Measurements from ENCODE around the gene MDFIC.

The MDFIC gene

GRCh38 chr7:114953724-114954123 is 31.8 kb downstream of the MDFIC start:
- DNase-seq (ENCODE audit: low read depth) = no peak

GRCh38 chr7:114956702-114957101 is 34.8 kb downstream of the MDFIC start:
- DNase-seq (ENCODE audit: low read depth) = no peak

DNA sequence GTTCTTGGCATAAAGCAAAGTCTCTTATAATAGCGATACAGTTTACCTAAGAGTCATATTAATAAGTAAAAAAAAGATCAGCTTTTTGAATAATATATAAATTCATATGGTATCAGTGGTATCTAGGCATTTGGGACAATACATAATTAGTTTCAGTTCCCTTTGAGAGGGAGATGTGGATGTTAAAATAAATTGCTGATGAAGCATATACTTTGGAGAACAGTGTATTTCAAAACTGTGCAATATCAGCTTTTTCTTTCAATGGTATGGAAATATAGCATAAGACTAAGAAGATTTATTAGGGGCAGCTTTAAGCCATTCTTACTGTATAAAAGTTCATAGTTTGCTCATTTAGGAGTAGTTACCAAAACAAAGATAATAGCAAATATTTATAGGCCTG is 35.5 kb downstream of the MDFIC start:
- no peak for DNase-seq (ENCODE audit: low read depth)

GRCh38 chr7:114959931-114960330 is 38.0 kb downstream of the MDFIC start:
- DNase-seq (ENCODE audit: low read depth) = no peak

DNA sequence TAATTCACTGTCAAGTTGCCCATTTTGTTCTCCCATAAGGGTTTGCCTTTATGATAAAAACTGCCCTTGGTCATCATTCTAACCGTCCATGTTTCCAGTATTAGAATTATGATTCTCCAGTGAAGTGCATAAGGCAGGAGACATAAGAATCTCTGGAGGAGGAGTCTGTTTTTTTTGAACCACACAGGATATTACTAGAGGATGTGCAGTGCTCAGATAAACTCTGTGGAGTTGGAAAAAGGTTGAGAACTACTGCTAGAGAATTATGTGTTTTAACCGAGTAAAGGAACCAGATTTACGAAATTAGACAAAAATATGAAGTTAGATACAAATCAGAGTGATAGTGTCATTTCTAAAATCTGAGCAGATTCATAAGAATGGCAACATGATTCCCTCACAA is 40.5 kb downstream of the MDFIC start:
- DNase-seq (ENCODE audit: low read depth) = no peak

GRCh38 chr7:114966156-114966555 is 44.3 kb downstream of the MDFIC start:
- no peak for DNase-seq (ENCODE audit: low read depth)

GRCh38 chr7:114969096-114969495 is 47.2 kb downstream of the MDFIC start:
- no peak for DNase-seq (ENCODE audit: low read depth)

DNA sequence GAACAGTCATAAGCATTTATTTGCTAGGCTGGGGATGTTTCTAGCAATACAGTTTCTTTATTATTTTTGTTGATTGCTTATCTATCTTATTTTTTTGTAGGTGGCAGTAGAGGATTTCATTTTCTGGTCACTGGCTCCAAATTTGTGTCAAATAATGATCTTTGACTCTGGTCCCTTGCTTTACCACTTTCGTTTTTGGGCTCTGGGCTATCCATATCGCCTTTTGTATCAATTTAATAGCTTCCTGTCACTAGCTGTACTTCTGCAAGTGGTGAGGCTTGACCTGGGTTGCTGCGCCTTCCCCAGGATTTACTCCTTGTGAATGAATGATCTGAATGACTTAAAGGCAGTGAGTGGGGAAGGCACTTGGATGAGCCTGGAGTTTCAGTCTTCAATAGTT is 48.4 kb downstream of the MDFIC start:
- no peak for DNase-seq (ENCODE audit: low read depth)

DNA sequence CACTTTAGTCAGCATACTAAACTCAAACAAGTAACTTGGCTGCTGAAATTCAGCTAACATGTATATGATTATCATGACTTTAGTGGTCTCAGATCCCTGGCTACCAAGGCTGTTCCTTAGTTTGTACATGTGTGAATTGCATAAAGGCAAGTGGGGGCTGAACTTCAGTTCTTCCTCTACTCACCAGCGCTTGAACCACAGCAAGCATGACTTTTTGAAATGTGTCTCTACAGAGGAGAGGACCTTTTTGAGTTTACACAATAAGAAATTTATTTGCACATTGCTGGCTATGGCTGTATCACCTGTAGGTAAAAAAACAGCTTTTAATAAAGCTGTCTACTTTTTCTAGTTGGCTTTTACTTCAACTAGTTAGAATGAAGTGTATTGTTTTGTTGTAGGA is 48.8 kb downstream of the MDFIC start:
- DNase-seq (ENCODE audit: low read depth) = no peak

DNA sequence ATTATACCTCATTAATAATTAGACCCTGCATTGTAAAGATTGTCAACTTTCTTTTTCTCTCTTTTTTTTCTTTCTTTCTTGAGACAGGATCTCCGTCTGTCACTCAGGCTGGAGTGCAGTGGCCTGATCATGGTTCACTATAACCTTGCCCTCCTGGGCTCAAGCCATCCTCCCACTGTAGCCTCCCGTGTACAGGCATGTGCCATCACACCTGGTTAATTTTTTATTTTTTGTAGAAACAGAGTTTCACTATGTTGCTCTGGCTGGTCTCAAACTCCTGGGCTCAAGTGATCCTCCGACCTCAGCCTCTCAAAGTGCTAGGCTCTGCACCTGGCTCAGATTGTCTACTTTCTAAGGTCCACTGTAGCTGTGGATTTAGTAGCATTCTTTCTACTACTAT is 50.7 kb downstream of the MDFIC start:
- no peak for DNase-seq (ENCODE audit: low read depth)

GRCh38 chr7:114973147-114973546 is 51.3 kb downstream of the MDFIC start:
- DNase-seq (ENCODE audit: low read depth) = no peak

DNA sequence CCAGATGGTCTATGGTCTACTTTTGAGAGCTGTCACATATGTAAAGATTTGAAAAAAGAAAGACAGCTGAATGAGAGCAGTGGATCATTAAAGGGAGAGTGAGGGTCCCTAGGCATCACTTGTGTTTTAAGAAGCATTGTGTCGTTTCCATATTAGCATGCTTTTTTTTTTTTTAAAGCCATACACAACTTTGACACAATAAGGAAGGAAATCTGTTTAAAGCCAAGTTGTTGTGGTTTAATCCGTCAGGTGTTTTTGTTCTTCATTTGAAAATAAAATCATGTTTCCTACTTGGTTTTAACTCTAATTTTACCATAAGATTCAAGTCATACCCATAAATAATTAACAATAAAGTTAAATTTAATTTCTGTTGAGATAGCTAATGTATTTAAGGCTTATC is 53.5 kb downstream of the MDFIC start:
- DNase-seq (ENCODE audit: low read depth) = no peak

GRCh38 chr7:114976666-114977065 is 54.8 kb downstream of the MDFIC start:
- DNase-seq (ENCODE audit: low read depth) = no peak

DNA sequence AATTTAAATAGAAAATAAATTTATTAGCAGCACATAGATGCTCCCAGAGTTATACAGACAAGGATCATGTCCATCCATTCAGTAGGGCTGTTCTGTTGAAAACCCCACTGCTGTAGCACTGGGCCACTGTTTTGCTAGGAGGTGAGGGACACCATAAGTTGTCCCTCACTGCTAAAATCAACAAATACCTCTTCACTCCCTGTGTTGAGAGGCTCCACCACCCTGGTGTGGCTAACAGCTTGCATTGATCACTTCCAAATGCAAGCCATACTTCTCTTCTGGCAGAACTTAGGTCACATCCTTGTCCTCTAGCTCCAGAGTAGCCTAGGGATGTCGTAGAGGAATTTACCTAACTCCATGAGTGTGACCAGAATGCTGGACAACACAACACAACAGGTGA is 55.4 kb downstream of the MDFIC start:
- no peak for DNase-seq (ENCODE audit: low read depth)

DNA sequence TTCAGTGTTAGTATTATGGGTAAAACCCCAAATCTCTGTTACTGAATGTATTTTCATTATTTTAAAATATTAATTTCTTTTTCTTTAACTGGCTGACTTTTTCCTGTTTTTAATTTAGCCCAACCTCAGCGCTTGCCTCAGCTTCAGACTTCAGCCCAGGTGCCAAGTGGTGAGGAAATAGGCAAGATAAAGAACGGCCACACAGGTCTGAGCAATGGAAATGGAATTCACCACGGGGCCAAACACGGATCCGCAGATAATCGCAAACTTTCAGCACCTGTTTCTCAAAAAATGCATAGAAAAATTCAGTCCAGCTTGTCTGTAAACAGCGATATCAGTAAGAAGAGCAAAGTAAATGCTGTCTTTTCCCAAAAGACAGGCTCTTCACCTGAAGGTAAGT is 57.5 kb downstream of the MDFIC start:
- no peak for DNase-seq (ENCODE audit: low read depth)

GRCh38 chr7:114979803-114980507 is 58.1 kb downstream of the MDFIC start:
- no peak for DNase-seq (ENCODE audit: low read depth)

GRCh38 chr7:114981323-114981722 is 59.4 kb downstream of the MDFIC start:
- no peak for DNase-seq (ENCODE audit: low read depth)

- no peak for DNase-seq (ENCODE audit: low read depth)
Measured at GRCh38 chr7:114985116-114985715, 63.3 kb downstream of the MDFIC start.

DNA sequence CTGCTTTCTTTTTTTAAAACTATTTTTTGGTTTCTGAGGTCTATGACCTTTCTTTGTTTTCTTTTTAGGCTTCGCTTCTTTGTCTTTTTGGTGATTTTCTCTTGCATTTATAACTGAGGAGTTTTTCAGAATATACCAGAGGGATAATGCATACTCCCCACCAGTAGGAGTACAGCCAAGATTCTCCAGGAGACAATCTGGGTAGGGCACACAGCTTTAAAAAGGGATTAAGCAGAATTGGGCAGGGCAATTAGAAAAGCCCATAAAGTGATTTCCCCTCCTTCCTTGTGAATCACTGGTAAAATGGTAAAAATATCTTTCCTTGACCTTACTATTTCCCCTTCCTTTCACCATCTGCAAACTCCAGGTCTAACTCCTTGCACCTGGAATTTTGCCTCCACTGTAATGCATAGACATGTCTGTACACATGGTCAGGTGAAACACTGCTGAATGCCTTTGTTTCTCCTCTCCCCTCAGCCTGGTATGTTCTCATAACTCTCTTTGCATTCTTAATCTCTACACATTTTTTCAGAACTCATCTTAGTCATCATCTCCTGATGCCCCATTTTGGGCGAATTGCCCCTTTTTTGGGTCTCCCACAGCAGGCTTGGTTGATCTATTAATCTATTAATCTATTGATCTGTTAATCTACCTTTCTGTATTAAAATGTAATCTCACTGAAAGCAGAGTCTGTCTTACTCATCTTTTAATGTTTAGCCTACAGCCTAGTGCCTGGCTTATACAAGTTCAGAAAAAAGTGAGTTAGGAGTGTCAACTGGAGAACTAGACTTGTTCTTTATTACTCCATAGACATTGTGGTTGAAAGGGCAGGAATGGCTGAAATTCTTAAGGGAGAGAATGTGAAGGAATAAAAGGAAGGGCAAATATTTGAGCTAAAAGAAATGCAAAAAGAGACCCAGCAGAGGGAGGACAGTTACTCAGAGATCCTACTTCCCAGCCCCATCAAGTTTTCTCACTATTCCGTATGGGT is 64.6 kb downstream of the MDFIC start:
- DNase-seq (ENCODE audit: low read depth) = no peak

- DNase-seq (ENCODE audit: low read depth) = no peak
Measured at GRCh38 chr7:114988026-114988425, 66.1 kb downstream of the MDFIC start.

- DNase-seq (ENCODE audit: low read depth) = no peak
Measured at GRCh38 chr7:114988755-114989375, 67.0 kb downstream of the MDFIC start.

DNA sequence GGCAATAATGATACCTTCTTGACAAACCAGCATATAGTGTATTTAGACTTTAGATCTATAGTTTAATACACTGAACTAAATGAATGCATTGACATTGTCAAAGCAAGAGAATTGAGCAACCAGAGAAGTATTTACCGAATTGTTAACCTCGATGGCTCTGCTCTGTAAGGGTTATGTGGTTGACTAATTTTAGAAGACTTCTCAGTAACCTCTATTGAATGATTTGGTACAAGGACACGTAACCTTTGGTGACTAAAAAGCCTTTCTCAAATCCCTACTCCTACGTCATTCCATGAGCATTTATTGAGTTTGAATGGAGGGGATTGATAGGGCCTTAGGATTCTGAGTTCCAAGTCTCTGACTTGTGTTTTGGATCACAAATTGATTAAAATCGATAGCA is 67.6 kb downstream of the MDFIC start:
- no peak for DNase-seq (ENCODE audit: low read depth)
